Lung (tissue), 12 donors: ENCODE measurements around the gene CEACAM19. TPM values are rescaled to one million over a fixed set of nuclear protein-coding genes. Genes with fewer than 3 reads are reported as not detected.

Experiments used
- ATAC-seq: fragments of 200-7000 bp; cut with Tn5 transposase; one replicate; pipeline ENCODE4 v1.9.1; 2020; ENCODE audit warnings: moderate number of reproducible peaks; ENCODE audit not compliant: insufficient read depth, low FRiP score
- DNase-seq, 3 donors: peaks; one replicate each; pipeline ENCODE4 v3.0.0-alpha.2; 2013 to 2017
- H3K27ac ChIP-seq, 2 donors: one replicate each; pipeline ENCODE4 v1.5.1; 2013; ENCODE audit warnings: mild to moderate bottlenecking in 2 of 2, moderate library complexity in 2 of 2, control low read depth in 1 of 2, inconsistent platforms in 1 of 2, low read depth in 1 of 2, low read length in 1 of 2
- H3K27me3 ChIP-seq, 3 donors: one replicate each; pipeline ENCODE4 v1.5.1; 2013; ENCODE audit warnings: low read length in 2 of 3; ENCODE audit not compliant: control insufficient read depth in 3 of 3, insufficient read depth in 3 of 3
- H3K36me3 ChIP-seq, 4 donors: one replicate each; pipeline ENCODE4 v1.5.1; 2013; ENCODE audit warnings: low read length in 4 of 4, mild to moderate bottlenecking in 1 of 4, moderate library complexity in 1 of 4; ENCODE audit not compliant: control insufficient read depth in 4 of 4, insufficient read depth in 4 of 4
- H3K4me1 ChIP-seq, 5 donors: one replicate each; pipeline ENCODE4 v1.5.1; 2013; ENCODE audit warnings: low read length in 5 of 5, mild to moderate bottlenecking in 2 of 5, moderate library complexity in 1 of 5; ENCODE audit not compliant: control insufficient read depth in 5 of 5, insufficient read depth in 5 of 5
- H3K4me3 ChIP-seq: one replicate; pipeline ENCODE4 v1.5.1; 2013; ENCODE audit warnings: mild to moderate bottlenecking, control low read depth, moderate library complexity
- H3K9ac ChIP-seq, 2 donors: one replicate each; pipeline ENCODE4 v1.5.1; 2013; ENCODE audit warnings: low read length in 2 of 2, control low read depth in 1 of 2; ENCODE audit not compliant: insufficient read depth in 1 of 2
- H3K9me3 ChIP-seq, 4 donors: one replicate each; pipeline ENCODE4 v1.5.1; 2013; ENCODE audit warnings: low read length in 3 of 4, mild to moderate bottlenecking in 1 of 4, moderate library complexity in 1 of 4; ENCODE audit not compliant: control insufficient read depth in 4 of 4, insufficient read depth in 3 of 4
- CTCF ChIP-seq: IDR thresholded peaks from 2 replicates; pipeline ENCODE4 v1.5.1; 2012; ENCODE audit warnings: mild to moderate bottlenecking; ENCODE audit errors: control extremely low read depth, extremely low read depth
- WGBS, 2 donors: extraction: QIAGEN DNeasy Blood & Tissue Kit; methylation state at CpG; one replicate each; pipeline ENCODE4 v1.1.7; 2013; 5-methylcytosine and 5-hydroxymethylcytosine counted together
- polyA plus RNA-seq, 2 donors: library from polyadenylated mRNA; stranded (reverse); fragments of 200-250 nt; gene quantifications; one replicate each; pipeline ENCODE4 v1.2.1, GENCODE V29; 2013
- total RNA-seq, 2 donors: library from RNA; depleted of rRNA in 1 of 2; stranded (reverse); fragments of >200 nt in 1 of 2; gene quantifications; one replicate each; pipeline ENCODE4 v1.2.1, GENCODE V29; 2014 to 2021
- donor health status: control.
- donor health status: control.
- donor health status: Bipolar disorder and iron deficiency.
- donor health status: healthy.
- donor health status: DM: yes; HTN: yes; CAD: no.

Gene CEACAM19
- total and polyA plus RNA-seq, 4 donors: 2.3 to 8.3 (median 4.4) TPM

GRCh38 chr19:44725251-44725650 lies 54.0 kb downstream of the CEACAM19 start:
- Histone ChIP-seq H3K4me3 (no peak overlapping the region), H3K27ac (no peak overlapping the region), H3K9ac (no peak overlapping the region), H3K36me3 (no peaks in the 10 kb centered on the region), H3K4me1 (peaks cover 0 to 16% (median 2%) of the 10 kb centered on the region in 5 donors), H3K27me3 (no peaks in the 10 kb centered on the region), H3K9me3 (no peaks in the 10 kb centered on the region)
- DNase-seq: no peak
- peak; percentile 12 for ATAC-seq
- no peak for TF ChIP-seq CTCF
- WGBS, 2 donors: 15 to 32% methylated on average over 15 to 18 of the region's 18 CpGs

GRCh38 chr19:44725684-44726083 lies 54.4 kb downstream of the CEACAM19 start:
- peaks cover 0 to 14% (median 2%) of the 10 kb centered on the region in 5 donors for H3K4me1 ChIP-seq
- H3K9me3 ChIP-seq: no peaks in the 10 kb centered on the region
- H3K9ac ChIP-seq: no peak overlapping the region
- no peak for DNase-seq
- H3K27ac ChIP-seq: no peak overlapping the region
- H3K27me3 ChIP-seq: no peaks in the 10 kb centered on the region
- TF ChIP-seq CTCF: no peak
- H3K4me3 ChIP-seq: no peak overlapping the region
- 75 to 81% methylated on average over 5 of the region's 5 CpGs for WGBS, 2 donors
- H3K36me3 ChIP-seq: no peaks in the 10 kb centered on the region
- ATAC-seq: no peak

GRCh38 chr19:44726465-44726864 lies 55.2 kb downstream of the CEACAM19 start:
- DNase-seq (no peak), ATAC-seq (no peak)
- TF ChIP-seq CTCF: no peak
- Histone ChIP-seq H3K4me3 (no peak overlapping the region), H3K27ac (no peak overlapping the region), H3K9ac (no peak overlapping the region), H3K36me3 (no peaks in the 10 kb centered on the region), H3K9me3 (no peaks in the 10 kb centered on the region), H3K4me1 (peaks cover 0 to 12% (median 2%) of the 10 kb centered on the region in 5 donors), H3K27me3 (no peaks in the 10 kb centered on the region)
- 65 to 79% methylated on average over 12 of the region's 12 CpGs for WGBS, 2 donors

- no peak overlapping the region for H3K9ac ChIP-seq
- no peak for DNase-seq
- no peak overlapping the region for H3K4me3 ChIP-seq
- H3K4me1 ChIP-seq: peaks cover 0 to 8% (median 2%) of the 10 kb centered on the region in 5 donors
- WGBS, 2 donors: 70 to 74% methylated on average over 6 of the region's 6 CpGs
- TF ChIP-seq CTCF: no peak
- no peak overlapping the region for H3K27ac ChIP-seq
- H3K36me3 ChIP-seq: no peaks in the 10 kb centered on the region
- no peak for ATAC-seq
- H3K9me3 ChIP-seq: no peaks in the 10 kb centered on the region
- no peaks in the 10 kb centered on the region for H3K27me3 ChIP-seq
Observed at GRCh38 chr19:44728178-44728577, 56.9 kb downstream of the CEACAM19 start.
